Activated CD4-positive, alpha-beta T cell treated with anti-CD3 and anti-CD28 coated beads, Interleukin-2, amount 10 ng/mL, durations not matched to agents 7 days and 5 days (primary cell): ENCODE measurements around the gene C2CD3. TPM values are rescaled to one million over a fixed set of nuclear protein-coding genes. Genes with fewer than 3 reads are reported as not detected.
"Not testable (repeated sequence)": the region's sequence is repeated elsewhere in the genome, so short reads cannot be mapped to it uniquely, and the experiment has no call there.

Experiments used
- CTCF ChIA-PET: fragments of 350-600 bp; sonication (Branson Sonifier 250); formaldehyde crosslinking; loops from one replicate; lab custom pipeline; 2021; ENCODE audit warnings: antibody characterized with exemption; lab: Charles Lee
- POLR2A ChIA-PET: fragments of 350-600 bp; sonication (Branson Sonifier 250); formaldehyde crosslinking; loops from one replicate; lab custom pipeline; 2021; ENCODE audit warnings: antibody characterized with exemption; lab: Charles Lee
- DNase-seq: peaks from one replicate; pipeline ENCODE4 v3.0.0-alpha.2; 2020
- H3K27ac Mint-ChIP-seq: one replicate; pipeline ENCODE4 v1.8.0; 2021; ENCODE audit warnings: mild to moderate bottlenecking, moderate library complexity, mixed read lengths
- H3K27me3 Mint-ChIP-seq: one replicate; pipeline ENCODE4 v1.8.0; 2021; ENCODE audit warnings: mixed read lengths
- H3K36me3 Mint-ChIP-seq: one replicate; pipeline ENCODE4 v1.8.0; 2021; ENCODE audit warnings: low read depth, mixed read lengths
- H3K4me1 Mint-ChIP-seq: one replicate; pipeline ENCODE4 v1.8.0; 2021; ENCODE audit warnings: mixed read lengths
- H3K4me3 Mint-ChIP-seq: one replicate; pipeline ENCODE4 v1.8.0; 2021; ENCODE audit warnings: mild to moderate bottlenecking, moderate library complexity, mixed read lengths
- H3K9me3 Mint-ChIP-seq: one replicate; pipeline ENCODE4 v1.8.0; 2021; ENCODE audit warnings: mixed read lengths
- total RNA-seq, 2 experiments: library from RNA; stranded (reverse); gene quantifications; one replicate each; pipeline ENCODE4 v1.2.3, GENCODE V29; 2021

C2CD3 gene
- total RNA-seq, 2 experiments from 2014 or later = 34.0 to 39.1 TPM

DNA sequence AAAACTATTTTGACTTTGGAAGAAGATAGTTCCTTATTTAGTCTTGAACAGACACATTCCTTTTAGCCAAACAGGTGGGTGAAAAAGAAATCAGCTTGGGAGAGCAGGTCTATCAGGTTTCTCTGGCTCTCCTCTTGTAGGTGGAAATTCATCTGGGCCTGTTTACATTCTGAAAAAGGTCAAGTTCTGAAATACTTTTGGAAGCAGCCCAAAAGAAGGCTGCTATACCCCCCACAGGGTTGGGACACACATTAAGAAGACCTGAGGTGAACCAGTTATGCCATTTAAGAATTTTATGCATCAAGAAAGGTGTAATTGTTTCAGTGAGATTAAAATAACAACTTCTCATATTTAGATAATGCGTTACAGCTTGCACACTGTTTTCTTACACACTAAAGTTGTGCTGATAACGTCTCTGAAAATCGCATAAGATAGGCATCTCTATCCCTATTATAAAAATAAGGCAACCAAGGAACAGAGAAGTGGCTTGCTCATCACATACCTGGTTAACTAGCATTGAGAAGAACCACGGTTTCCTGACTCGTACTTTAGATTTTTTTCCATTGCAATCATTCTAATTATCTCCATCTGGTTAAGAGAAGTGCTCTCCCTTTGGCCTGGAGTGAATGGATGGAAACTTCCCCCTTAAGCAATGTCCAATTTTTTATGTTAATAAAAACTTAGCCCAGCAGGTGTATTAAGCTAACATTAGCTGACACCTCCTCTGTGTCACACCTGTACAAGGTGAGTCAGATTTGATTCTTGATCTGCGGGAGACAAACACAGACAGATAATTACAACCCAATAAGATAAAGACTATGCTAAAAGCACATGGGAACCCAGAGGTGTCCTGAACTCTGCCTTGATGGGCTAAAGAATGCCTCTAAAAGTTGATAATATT, 101.4 kb downstream of the C2CD3 start:
- H3K4me1 Mint-ChIP-seq = no peaks in the 10 kb centered on the region
- H3K9me3 Mint-ChIP-seq = no peaks in the 10 kb centered on the region
- no peak for DNase-seq
- no peak overlapping the region for H3K4me3 Mint-ChIP-seq
- POLR2A ChIA-PET = interaction anchor here (0.6 kb wide), 1 partner anchor 531 kb away, joined by 5 read pairs; no protein-coding TSS in a partner anchor
- H3K27ac Mint-ChIP-seq = no peak overlapping the region
- H3K27me3 Mint-ChIP-seq = no peaks in the 10 kb centered on the region
- peaks cover 56% of the 10 kb centered on the region for H3K36me3 Mint-ChIP-seq
- CTCF ChIA-PET = interaction anchor here (0.6 to 1.0 kb wide), 2 partner anchors 16 to 177 kb away, joined by 3 read pairs; no protein-coding TSS in a partner anchor

DNA sequence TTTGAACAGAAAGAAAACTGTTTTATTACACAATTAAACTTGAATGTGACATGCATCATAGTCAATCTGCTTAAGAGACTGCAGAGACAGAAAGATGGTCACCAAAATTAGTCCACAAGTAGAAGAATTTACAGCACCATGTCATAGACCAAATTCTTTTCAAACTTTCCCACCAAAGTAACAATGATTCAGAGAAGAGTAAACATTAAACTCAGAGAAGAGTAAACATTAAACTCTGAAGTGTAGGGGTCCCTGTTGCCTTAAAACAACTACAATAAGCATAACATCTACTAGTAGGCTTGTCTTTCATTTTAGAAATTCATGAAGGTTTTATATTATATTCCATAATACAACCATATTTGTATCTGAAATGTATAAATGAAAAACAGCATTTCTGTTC, 104.1 kb downstream of the C2CD3 start:
- H3K4me3 Mint-ChIP-seq, H3K27me3 Mint-ChIP-seq, DNase-seq, POLR2A ChIA-PET, H3K4me1 Mint-ChIP-seq, H3K27ac Mint-ChIP-seq, H3K9me3 Mint-ChIP-seq: not testable (repeated sequence)
- CTCF ChIA-PET = interaction anchor here (1.8 kb wide), 1 partner anchor 12 kb away, joined by 5 read pairs; no protein-coding TSS in a partner anchor
- peaks cover 55% of the 10 kb centered on the region for H3K36me3 Mint-ChIP-seq

DNA sequence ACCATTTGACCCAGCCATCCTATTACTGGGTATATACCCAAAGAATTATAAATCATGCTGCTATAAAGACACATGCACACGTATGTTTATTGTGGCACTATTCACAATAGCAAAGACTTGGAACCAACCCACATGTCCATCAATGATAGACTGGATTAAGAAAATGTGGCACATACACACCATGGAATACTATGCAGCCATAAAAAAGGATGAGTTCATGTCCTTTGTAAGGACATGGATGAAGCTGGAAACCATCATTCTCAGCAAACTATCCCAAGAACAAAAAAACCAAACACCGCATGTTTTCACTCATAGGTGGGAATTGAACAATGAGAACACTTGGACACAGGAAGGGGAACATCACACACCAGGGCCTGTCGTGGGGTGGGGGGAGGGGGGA, 105.3 kb downstream of the C2CD3 start:
- CTCF ChIA-PET, H3K27me3 Mint-ChIP-seq, DNase-seq, H3K4me3 Mint-ChIP-seq, H3K9me3 Mint-ChIP-seq, H3K4me1 Mint-ChIP-seq, POLR2A ChIA-PET, H3K27ac Mint-ChIP-seq: not testable (repeated sequence)
- H3K36me3 Mint-ChIP-seq = peaks cover 54% of the 10 kb centered on the region

DNA sequence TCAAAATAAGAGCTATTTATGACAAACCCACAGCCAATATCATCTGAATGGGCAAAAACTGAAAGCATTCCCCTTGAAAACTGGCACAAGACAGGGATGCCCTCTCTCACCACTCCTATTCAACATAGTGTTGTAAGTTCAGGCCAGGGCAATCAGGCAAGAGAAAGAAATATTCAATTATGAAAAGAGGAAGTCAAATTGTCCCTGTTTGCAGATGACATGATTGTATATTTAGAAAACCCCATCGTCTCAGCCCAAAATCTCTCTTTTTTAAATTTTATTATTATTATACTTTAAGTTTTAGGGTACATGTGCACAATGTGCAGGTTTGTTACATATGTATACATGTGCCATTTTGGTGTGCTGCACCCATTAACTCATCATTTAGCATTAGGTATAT, 107.2 kb downstream of the C2CD3 start:
- H3K4me3 Mint-ChIP-seq, H3K27me3 Mint-ChIP-seq, CTCF ChIA-PET, DNase-seq, POLR2A ChIA-PET, H3K4me1 Mint-ChIP-seq, H3K27ac Mint-ChIP-seq, H3K9me3 Mint-ChIP-seq: not testable (repeated sequence)
- peaks cover 50% of the 10 kb centered on the region for H3K36me3 Mint-ChIP-seq

DNA sequence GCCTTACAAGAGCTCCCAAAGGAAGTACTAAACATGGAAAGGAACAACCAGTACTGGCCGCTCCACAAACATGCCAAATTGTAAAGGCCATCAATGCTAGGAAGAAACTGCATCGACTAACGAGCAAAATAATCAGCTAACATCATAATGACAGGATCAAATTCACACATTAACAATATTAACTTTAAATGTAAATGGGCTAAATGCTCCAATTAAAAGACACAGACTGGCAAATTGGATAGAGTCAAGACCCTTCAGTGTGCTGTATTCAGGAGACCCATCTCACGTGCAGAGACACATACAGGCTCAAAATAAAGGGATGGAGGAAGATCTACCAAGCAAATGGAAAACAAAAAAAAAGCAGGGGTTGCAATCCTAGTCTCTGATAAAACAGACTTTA, 109.2 kb downstream of the C2CD3 start:
- H3K4me1 Mint-ChIP-seq, H3K27me3 Mint-ChIP-seq, H3K9me3 Mint-ChIP-seq, POLR2A ChIA-PET, H3K4me3 Mint-ChIP-seq, CTCF ChIA-PET, DNase-seq, H3K27ac Mint-ChIP-seq: not testable (repeated sequence)
- peaks cover 50% of the 10 kb centered on the region for H3K36me3 Mint-ChIP-seq

DNA sequence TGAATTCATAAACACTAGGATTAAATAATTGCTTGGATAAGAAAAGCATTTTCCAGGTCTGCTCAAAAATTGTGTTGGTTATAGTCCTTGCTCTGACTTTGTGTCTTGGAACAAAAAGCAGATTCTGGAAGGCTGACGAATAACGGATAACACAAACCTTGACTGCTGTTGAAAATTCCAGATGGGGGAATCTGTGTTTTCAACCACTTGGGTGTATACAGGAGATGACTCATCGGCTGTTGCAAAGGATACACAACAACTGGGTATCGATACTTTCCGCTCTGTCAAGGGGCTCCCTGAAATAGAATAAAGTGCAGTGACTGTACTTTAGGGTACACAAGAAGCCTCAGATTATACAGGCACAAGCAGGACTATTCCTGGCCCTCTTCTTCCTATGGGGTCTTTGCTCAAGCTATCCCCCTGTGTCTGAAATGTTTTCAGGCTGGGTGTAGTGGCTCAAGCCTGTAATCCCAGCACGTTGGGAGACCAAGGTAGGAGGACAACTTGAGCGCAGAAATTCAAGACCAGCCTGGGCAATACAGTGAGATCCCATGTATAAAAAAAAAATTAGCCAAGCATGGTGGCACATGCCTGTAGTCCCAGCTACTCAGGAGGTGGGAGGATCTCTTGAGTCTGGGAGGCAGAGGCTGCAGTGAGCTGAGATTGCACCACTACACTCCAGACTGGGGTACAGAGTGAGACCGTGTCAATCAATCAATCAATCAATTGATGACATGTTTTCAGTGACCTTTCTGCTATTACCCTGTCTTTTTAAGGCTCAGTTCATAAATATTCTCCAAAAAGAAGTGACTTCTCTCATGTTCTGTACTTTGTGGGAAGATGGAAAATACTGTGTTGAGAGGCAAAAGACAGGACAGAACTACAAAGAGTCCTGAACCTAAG, 113.3 kb downstream of the C2CD3 start:
- H3K27me3 Mint-ChIP-seq = no peaks in the 10 kb centered on the region
- ChIA-PET POLR2A (no interaction called here), CTCF (interaction anchor here (1.5 kb wide), 1 partner anchor 10 kb away, joined by 4 read pairs; no protein-coding TSS in a partner anchor)
- H3K4me1 Mint-ChIP-seq = peaks cover 5% of the 10 kb centered on the region
- peaks cover 2% of the 10 kb centered on the region for H3K9me3 Mint-ChIP-seq
- H3K4me3 Mint-ChIP-seq = no peak overlapping the region
- peaks cover 37% of the 10 kb centered on the region for H3K36me3 Mint-ChIP-seq
- DNase-seq = no peak
- no peak overlapping the region for H3K27ac Mint-ChIP-seq

DNA sequence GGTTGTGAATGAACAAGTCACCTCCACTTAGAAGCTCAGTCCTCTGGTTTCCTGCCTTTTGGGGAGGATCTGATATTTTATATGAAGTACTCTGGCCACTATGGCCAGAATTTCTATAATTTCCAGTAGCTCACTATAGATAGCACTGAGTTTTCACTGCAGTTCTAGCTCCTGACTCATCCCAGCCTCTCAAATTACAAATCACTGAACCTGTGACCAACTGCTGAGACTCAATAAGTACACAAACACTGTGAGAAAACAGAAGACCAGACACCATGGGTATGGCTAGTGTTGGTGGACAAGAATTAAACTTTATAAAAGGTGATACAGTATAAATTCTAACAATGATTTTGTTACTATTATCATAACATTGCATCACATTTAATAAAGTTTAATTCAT, 114.9 kb downstream of the C2CD3 start:
- Mint-ChIP-seq H3K27me3 (no peaks in the 10 kb centered on the region), H3K27ac (no peak overlapping the region), H3K9me3 (no peaks in the 10 kb centered on the region), H3K4me1 (peaks cover 2% of the 10 kb centered on the region), H3K4me3 (no peak overlapping the region), H3K36me3 (peaks cover 30% of the 10 kb centered on the region)
- DNase-seq = no peak
- POLR2A ChIA-PET = no interaction called here
- CTCF ChIA-PET = interaction anchor here (1.7 kb wide), 1 partner anchor 11 kb away, joined by 5 read pairs; no protein-coding TSS in a partner anchor

DNA sequence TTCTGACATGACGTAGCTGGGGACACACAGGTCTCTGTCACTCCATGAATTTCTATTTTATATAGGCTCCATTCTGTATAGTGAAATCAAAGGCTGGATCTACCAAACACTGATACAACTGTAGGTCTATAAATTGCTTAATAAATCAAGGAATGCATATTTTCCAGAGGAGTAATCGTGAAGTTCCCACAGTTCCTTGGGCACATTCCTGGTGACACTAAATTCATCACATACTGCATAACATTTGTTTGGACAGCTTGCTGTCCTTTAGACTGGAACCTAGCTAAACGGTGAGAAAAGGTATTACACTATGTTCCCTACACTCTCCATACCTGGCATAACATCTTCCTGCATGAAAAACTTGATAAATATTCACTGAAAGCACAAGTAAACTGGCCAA, 120.3 kb downstream of the C2CD3 start:
- H3K4me1 Mint-ChIP-seq = no peaks in the 10 kb centered on the region
- H3K27ac Mint-ChIP-seq = no peak overlapping the region
- H3K4me3 Mint-ChIP-seq = no peak overlapping the region
- no peak for DNase-seq
- ChIA-PET POLR2A (no interaction called here), CTCF (no interaction called here)
- no peaks in the 10 kb centered on the region for H3K27me3 Mint-ChIP-seq
- peaks cover 26% of the 10 kb centered on the region for H3K36me3 Mint-ChIP-seq
- H3K9me3 Mint-ChIP-seq = no peaks in the 10 kb centered on the region

DNA sequence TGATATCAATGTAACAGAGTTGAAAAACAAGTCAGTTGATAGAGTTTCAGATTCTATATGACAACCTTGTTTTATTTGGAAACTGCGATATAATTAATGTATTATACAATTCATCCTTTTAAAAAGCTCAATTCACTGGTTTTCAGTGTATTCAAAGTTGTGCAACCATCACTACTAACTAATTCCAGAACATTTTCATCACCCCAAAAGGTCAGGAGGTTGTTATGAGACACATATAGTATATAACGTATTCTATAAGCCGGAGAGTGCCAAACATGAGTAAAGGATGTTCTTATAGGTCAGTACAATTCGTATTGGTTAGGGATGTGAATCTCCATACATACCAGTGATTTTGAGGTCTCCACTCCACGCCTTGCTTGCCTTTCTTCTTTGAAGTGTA, 121.8 kb downstream of the C2CD3 start:
- Mint-ChIP-seq H3K4me1 (no peaks in the 10 kb centered on the region), H3K27ac (no peak overlapping the region), H3K36me3 (peaks cover 25% of the 10 kb centered on the region), H3K4me3 (no peak overlapping the region), H3K27me3 (no peaks in the 10 kb centered on the region), H3K9me3 (no peaks in the 10 kb centered on the region)
- ChIA-PET CTCF (no interaction called here), POLR2A (no interaction called here)
- DNase-seq = no peak

DNA sequence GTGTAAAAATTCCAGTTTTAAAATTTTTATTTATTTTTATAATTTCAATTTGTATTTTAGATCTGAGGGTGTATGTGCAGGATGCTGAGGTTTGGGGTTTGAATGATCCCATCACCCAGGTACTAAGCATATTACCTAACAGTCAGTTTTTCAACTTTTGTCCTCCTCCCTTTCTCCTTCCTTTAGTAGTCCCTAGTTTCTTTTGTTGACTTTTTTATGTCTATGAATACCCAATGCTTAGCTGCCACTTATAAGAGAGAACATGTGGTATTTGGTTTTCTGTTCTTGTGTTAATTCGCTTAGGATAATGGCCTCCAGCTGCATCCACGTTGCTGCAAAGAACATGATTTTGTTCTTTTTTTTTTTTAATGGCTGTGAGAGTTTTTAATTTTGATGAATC, 126.3 kb downstream of the C2CD3 start:
- no peak overlapping the region for H3K4me3 Mint-ChIP-seq
- H3K27me3 Mint-ChIP-seq = no peaks in the 10 kb centered on the region
- no peaks in the 10 kb centered on the region for H3K9me3 Mint-ChIP-seq
- no peak for DNase-seq
- H3K4me1 Mint-ChIP-seq = peaks cover 13% of the 10 kb centered on the region
- CTCF ChIA-PET = interaction anchor here (0.6 to 0.7 kb wide), 2 partner anchors 12 to 85 kb away, joined by 3 read pairs; no protein-coding TSS in a partner anchor
- POLR2A ChIA-PET = no interaction called here
- no peak overlapping the region for H3K27ac Mint-ChIP-seq
- H3K36me3 Mint-ChIP-seq = peaks cover 43% of the 10 kb centered on the region

DNA sequence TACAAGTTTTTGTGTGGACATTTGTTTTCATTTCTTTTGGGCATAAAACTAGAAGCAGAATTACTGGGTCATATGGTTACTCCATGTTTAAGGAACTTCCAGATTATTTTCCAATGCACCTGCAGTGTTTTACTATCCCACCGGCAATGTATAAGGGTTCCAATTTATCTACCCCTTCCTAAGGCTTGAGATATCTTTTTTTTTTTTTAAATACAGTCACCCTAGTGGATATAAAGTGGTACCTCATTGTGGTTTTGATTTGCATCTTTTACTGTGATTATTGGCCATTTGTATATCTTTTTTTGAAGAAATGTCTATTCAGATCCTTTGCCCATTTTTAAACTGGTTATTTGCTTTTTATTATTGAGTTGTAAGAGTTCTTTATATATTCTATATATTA, 127.4 kb downstream of the C2CD3 start:
- CTCF ChIA-PET = no interaction called here
- Mint-ChIP-seq H3K36me3 (peaks cover 41% of the 10 kb centered on the region), H3K27ac (no peak overlapping the region), H3K9me3 (no peaks in the 10 kb centered on the region), H3K4me3 (no peak overlapping the region), H3K4me1 (peaks cover 13% of the 10 kb centered on the region), H3K27me3 (no peaks in the 10 kb centered on the region)
- POLR2A ChIA-PET = no interaction called here
- no peak for DNase-seq

DNA sequence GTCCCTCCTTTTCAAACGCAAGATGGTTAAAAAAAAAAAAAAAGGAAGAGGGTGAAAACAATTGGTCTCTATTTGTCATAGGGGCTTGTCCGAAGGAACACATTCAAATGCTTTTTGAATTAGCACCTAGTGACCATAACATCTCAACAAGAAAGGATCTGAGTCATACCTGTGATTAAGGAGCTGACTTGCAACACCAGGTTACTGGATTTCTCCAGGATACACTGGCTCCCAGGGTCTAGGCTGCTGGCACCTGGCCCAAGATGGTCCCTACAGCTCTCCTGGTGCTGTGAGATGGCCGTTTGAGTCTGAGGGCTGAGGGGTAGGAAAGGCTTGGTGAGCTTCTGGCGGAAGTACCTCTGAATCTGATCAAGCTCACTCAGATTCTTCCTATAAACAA, 133.5 kb downstream of the C2CD3 start:
- H3K9me3 Mint-ChIP-seq = no peaks in the 10 kb centered on the region
- H3K36me3 Mint-ChIP-seq = peaks cover 47% of the 10 kb centered on the region
- no peaks in the 10 kb centered on the region for H3K27me3 Mint-ChIP-seq
- ChIA-PET POLR2A (interaction anchor here (0.6 kb wide), 1 partner anchor 57 kb away, joined by 6 read pairs; no protein-coding TSS in a partner anchor), CTCF (interaction anchor here (0.6 kb wide), 1 partner anchor 16 kb away, joined by 4 read pairs; no protein-coding TSS in a partner anchor)
- H3K27ac Mint-ChIP-seq = no peak overlapping the region
- H3K4me3 Mint-ChIP-seq = no peak overlapping the region
- DNase-seq = no peak
- peaks cover 13% of the 10 kb centered on the region for H3K4me1 Mint-ChIP-seq
